HG03025 (cell line): ENCODE measurements around the gene ATL3.
"Not testable (repeated sequence)": the region's sequence is repeated elsewhere in the genome, so short reads cannot be mapped to it uniquely, and the experiment has no call there.

ENCODE experiments used
- ATAC-seq: cut with Tn5 transposase; IDR thresholded peaks from one replicate; pipeline ENCODE4 v1.9.1; 2021; ENCODE audit warnings: mild to moderate bottlenecking, moderate library complexity; ENCODE audit not compliant: unreplicated experiment, low FRiP score

Gene ATL3

GRCh38 chr11:63598556-63598955 lies 72.6 kb downstream of the ATL3 start:
- ATAC-seq: no peak

- no peak for ATAC-seq
These were observed 75.9 kb downstream of the ATL3 start for GRCh38 chr11:63595296-63595695.

GRCh38 chr11:63592975-63593395 lies 78.2 kb downstream of the ATL3 start:
- ATAC-seq: no peak

- no peak for ATAC-seq
These were observed 81.0 kb downstream of the ATL3 start for GRCh38 chr11:63590024-63590788.

- ATAC-seq: no peak
These were observed 82.2 kb downstream of the ATL3 start for GRCh38 chr11:63589000-63589399.

GRCh38 chr11:63586451-63587166 lies 84.6 kb downstream of the ATL3 start:
- no peak for ATAC-seq

GRCh38 chr11:63583357-63583677 lies 87.9 kb downstream of the ATL3 start:
- no peak for ATAC-seq

- not testable (repeated sequence) for ATAC-seq
These were observed 90.0 kb downstream of the ATL3 start for GRCh38 chr11:63581224-63581623.

GRCh38 chr11:63578882-63579281 lies 92.3 kb downstream of the ATL3 start:
- not testable (repeated sequence) for ATAC-seq

- ATAC-seq: no peak
These were observed 96.1 kb downstream of the ATL3 start for GRCh38 chr11:63574856-63575602.
